Neural crest cell (in vitro differentiated cells): Measurements from ENCODE around the gene EHD4. TPM values are rescaled to one million over a fixed set of nuclear protein-coding genes. Genes with fewer than 3 reads are reported as not detected.

Experiments used
- DNase-seq: peaks from one replicate; pipeline ENCODE4 v3.0.0; 2021; ENCODE audit warnings: low read depth, mixed read lengths, low spot score
- H3K27ac Mint-ChIP-seq: one replicate; pipeline ENCODE4 v1.8.0; 2021; ENCODE audit warnings: mild to moderate bottlenecking, mixed read lengths; ENCODE audit not compliant: unreplicated experiment
- H3K27me3 Mint-ChIP-seq: 2 replicates; pipeline ENCODE4 v1.8.0; 2021; ENCODE audit warnings: low read depth, mild to moderate bottlenecking, mixed read lengths
- H3K36me3 Mint-ChIP-seq: 2 replicates; pipeline ENCODE4 v1.8.0; 2021; ENCODE audit warnings: low read depth, mild to moderate bottlenecking, mixed read lengths
- H3K4me1 Mint-ChIP-seq: 2 replicates; pipeline ENCODE4 v1.8.0; 2021; ENCODE audit warnings: mixed read lengths
- H3K4me3 Mint-ChIP-seq: one replicate; pipeline ENCODE4 v1.8.0; 2021; ENCODE audit warnings: mild to moderate bottlenecking, mixed read lengths
- H3K9me3 Mint-ChIP-seq: 2 replicates; pipeline ENCODE4 v1.8.0; 2021; ENCODE audit warnings: mixed read lengths
- total RNA-seq: library from RNA; stranded (reverse); gene quantifications from 2 replicates; pipeline ENCODE4 v1.2.1, GENCODE V29; 2021
- TF ChIP-seq, protein P1 (sequence below): fragments of 200-600 bp; sonication (generic); conservative IDR thresholded peaks from 2 replicates; pipeline ENCODE4 v1.5.0; 2021; ENCODE audit warnings: antibody characterized with exemption, mild to moderate bottlenecking

The EHD4 gene
- total RNA-seq, 1 donor from 2014 or later = 8.3 TPM

DNA sequence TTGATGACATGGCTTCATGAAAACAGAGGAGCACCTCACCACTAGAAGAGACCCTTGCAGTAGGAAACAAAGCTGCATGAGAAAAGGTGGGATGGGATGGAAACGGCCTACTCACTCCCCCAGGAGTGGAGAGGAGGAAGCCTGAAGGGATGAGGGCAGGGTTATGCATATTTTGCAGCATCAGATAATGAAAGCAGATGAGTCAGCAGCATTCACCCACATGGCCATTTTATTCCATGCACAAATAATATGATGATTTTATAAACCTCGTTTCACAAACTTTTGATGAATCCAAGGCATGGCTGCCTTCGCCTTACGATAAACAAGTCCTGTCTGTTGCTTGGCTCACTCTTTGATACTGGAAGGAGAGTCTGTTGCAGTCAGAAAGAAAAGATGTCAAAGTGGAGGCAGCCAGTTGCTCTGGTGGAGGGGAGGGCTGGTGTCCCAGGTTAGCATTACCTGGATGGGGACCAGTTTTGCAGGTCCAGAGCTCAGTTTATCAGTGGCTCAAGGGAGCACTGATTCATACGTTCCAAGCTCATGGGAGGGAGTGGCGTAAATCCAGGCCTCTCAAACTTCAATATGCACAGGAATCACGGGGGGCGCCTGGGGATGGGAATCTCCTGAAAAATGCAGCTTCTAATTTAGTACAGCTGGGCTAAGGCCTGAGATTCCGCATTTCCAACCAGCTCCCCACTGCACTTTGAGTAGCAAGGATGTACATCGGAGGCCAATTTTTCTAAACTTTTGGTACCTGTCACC lies 9.2 kb upstream of the EHD4 start:
- no peaks in the 10 kb centered on the region for H3K9me3 Mint-ChIP-seq
- DNase-seq = no peak
- TF ChIP-seq, protein P1, sequence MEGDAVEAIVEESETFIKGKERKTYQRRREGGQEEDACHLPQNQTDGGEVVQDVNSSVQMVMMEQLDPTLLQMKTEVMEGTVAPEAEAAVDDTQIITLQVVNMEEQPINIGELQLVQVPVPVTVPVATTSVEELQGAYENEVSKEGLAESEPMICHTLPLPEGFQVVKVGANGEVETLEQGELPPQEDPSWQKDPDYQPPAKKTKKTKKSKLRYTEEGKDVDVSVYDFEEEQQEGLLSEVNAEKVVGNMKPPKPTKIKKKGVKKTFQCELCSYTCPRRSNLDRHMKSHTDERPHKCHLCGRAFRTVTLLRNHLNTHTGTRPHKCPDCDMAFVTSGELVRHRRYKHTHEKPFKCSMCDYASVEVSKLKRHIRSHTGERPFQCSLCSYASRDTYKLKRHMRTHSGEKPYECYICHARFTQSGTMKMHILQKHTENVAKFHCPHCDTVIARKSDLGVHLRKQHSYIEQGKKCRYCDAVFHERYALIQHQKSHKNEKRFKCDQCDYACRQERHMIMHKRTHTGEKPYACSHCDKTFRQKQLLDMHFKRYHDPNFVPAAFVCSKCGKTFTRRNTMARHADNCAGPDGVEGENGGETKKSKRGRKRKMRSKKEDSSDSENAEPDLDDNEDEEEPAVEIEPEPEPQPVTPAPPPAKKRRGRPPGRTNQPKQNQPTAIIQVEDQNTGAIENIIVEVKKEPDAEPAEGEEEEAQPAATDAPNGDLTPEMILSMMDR = no peak
- no peaks in the 10 kb centered on the region for H3K4me1 Mint-ChIP-seq
- no peaks in the 10 kb centered on the region for H3K36me3 Mint-ChIP-seq
- peak overlapping the region; percentile 19 for H3K27ac Mint-ChIP-seq
- H3K27me3 Mint-ChIP-seq = peaks cover 13% of the 10 kb centered on the region
- H3K4me3 Mint-ChIP-seq = no peak overlapping the region

DNA sequence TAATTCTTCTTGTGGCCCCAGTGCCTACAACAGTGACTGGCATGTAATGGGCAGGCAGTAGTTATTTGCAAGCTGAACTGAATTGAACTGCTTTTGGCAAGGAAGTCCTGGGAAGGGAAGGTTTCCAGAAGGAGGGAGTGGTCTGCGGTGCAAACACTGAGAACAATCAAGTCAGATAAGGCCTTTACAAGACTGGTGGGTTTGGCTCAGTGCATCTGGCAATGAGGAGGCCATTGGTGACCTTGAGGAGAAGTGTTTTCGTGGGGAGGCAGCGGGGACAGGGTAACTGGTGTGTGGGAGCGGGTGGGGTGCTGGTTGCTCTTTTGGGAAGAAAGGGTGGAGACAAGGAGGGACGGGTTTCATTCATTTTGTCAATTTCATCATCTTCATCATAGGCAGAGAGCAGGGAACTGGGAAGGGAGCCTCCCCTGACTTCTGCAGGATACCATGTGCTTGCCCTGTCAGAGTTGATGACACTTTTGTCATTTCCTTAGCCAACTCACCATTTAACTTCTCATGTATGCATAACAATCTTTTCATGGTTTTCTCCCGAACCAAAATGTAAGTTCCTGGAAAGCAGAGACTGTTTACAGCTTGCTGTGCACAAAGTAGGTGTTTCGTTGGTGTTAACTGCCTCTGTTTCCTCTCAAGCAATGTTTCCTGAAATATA lies 8.4 kb upstream of the EHD4 start:
- Mint-ChIP-seq H3K36me3 (no peaks in the 10 kb centered on the region), H3K27me3 (peaks cover 18% of the 10 kb centered on the region), H3K27ac (peak overlapping the region; percentile 48), H3K4me3 (no peak overlapping the region), H3K9me3 (no peaks in the 10 kb centered on the region), H3K4me1 (no peaks in the 10 kb centered on the region)
- DNase-seq = no peak
- TF ChIP-seq, protein P1 = no peak

DNA sequence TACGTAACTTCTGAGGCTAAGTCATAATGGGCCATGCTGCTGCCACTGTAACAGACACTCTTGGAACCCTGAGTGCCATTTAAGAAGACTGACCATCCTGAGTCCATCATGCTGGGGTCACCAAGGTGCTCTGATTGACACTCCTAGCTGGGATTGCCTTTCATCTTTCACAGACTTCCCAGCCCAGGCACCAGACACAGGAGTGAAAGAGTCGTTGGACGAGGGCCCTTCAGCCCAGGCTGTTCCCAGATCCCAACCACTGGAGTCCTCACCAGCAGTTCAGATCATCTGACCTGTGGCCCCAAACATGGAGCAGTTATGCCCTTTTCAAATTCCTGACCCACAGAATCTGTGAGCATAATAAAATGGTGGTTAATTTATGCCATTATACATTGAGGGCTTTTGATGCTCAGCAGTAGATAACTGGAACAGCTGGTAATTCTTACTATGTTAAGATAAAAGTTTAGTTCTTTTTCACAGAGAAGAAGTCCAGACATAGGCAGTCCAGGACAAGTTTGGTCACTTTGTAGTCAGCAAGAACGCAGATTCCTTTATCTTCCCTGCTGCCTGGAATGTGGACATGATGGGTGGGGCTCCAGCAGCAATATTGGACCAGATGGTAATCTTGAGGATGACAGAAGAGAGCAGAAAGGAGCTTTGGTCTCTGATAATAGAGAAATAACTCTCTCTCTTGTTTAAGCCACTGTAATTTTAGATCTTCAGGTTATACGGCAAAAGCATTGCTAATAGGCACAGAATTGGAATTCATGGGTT lies 7.3 kb upstream of the EHD4 start:
- TF ChIP-seq, protein P1 = no peak
- no peak for DNase-seq
- no peak overlapping the region for H3K27ac Mint-ChIP-seq
- H3K4me3 Mint-ChIP-seq = no peak overlapping the region
- no peaks in the 10 kb centered on the region for H3K36me3 Mint-ChIP-seq
- H3K9me3 Mint-ChIP-seq = no peaks in the 10 kb centered on the region
- peaks cover 28% of the 10 kb centered on the region for H3K27me3 Mint-ChIP-seq
- no peaks in the 10 kb centered on the region for H3K4me1 Mint-ChIP-seq

DNA sequence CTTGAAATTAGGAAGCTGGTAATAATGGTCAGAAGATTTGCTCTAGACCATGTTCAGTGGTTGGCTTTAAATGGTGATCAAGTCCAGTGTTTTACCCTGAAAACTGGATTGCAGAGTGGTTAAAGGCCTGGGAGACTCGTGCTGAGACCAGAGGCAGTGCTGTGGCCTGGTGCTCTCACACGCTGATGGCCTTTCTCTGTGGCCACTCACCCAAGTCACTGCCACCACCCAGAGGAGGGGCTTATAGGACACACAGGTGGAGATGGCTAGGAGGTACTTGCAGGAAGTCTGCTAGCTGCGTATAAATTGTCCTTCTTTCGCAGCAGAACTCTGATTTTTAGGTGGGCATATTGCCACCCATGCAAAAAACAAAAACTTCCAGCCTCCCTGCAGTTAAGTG lies 6.2 kb upstream of the EHD4 start:
- Mint-ChIP-seq H3K27me3 (peaks cover 38% of the 10 kb centered on the region), H3K9me3 (no peaks in the 10 kb centered on the region), H3K36me3 (no peaks in the 10 kb centered on the region), H3K4me3 (no peak overlapping the region), H3K27ac (no peak overlapping the region), H3K4me1 (no peaks in the 10 kb centered on the region)
- DNase-seq = no peak
- TF ChIP-seq, protein P1 = no peak

DNA sequence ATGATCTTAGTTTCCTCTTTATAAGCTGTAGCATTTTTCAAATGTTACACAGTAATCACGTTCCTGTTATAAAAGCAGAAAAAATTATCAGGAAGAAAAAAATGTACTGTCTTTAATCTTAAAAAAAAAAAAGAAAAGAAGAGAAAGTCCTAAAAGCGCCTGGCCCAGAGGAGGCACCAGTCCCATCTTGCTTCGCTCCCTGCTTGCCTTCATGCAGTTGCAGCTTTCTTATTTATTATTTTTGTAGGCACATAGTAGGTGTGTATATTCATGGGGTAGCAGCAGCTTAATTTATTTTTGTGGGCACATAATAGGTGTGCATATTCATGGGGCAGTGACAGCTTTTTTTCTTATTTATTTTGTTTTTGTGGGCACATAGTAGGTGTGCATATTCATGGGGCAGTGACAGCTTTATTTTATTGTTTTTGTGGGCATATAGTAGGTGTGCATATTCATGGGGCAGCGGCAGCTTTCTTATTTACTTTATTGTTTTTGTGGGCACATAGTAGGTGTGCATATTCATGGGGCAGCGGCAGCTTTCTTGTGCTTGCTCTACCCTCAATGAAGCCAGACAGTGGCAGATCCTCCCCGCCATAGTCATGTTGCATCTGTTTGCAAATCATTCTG lies 5.5 kb upstream of the EHD4 start:
- Mint-ChIP-seq H3K4me3 (no peak overlapping the region), H3K27ac (no peak overlapping the region), H3K27me3 (peaks cover 40% of the 10 kb centered on the region), H3K9me3 (no peaks in the 10 kb centered on the region), H3K4me1 (peaks cover under 1% of the 10 kb centered on the region), H3K36me3 (no peaks in the 10 kb centered on the region)
- TF ChIP-seq, protein P1 = no peak
- no peak for DNase-seq
